Stomach (tissue), 4 donors: ENCODE data around the gene RNASE11.
"Not testable (repeated sequence)": the region's sequence is repeated elsewhere in the genome, so short reads cannot be mapped to it uniquely, and the experiment has no call there.

Experiments
- CTCF ChIP-seq, 7 experiments: fragments of 450-650 bp in 4 of 7; fragments of 200-600 bp in 3 of 7; sonication (generic) in 3 of 7; IDR thresholded peaks; one replicate each; pipeline ENCODE4 v1.5.1; 2016 to 2019; ENCODE audit warnings: antibody characterized with exemption in 7 of 7, control low read depth in 2 of 7, mild to moderate bottlenecking in 1 of 7
- EP300 ChIP-seq: sonication (generic); formaldehyde crosslinking; IDR thresholded peaks from one replicate; pipeline ENCODE4 v1.6.1; 2017; ENCODE audit warnings: antibody characterized with exemption
- POLR2AphosphoS5 ChIP-seq, 3 donors: sonication (generic); formaldehyde crosslinking; IDR thresholded peaks; one replicate each; pipeline ENCODE4 v1.6.1; 2016; ENCODE audit warnings: antibody characterized with exemption in 3 of 3

- not testable (repeated sequence) for TF ChIP-seq CTCF (IDR thresholded peaks at IDR 0.05); EP300; POLR2AphosphoS5 (IDR thresholded peaks at IDR 0.05)
Observed at GRCh38 chr14:20572382-20572990, 15.3 kb downstream of the RNASE11 start.
